Measurements from ENCODE around the gene TCF4.

The TCF4 gene

DNA sequence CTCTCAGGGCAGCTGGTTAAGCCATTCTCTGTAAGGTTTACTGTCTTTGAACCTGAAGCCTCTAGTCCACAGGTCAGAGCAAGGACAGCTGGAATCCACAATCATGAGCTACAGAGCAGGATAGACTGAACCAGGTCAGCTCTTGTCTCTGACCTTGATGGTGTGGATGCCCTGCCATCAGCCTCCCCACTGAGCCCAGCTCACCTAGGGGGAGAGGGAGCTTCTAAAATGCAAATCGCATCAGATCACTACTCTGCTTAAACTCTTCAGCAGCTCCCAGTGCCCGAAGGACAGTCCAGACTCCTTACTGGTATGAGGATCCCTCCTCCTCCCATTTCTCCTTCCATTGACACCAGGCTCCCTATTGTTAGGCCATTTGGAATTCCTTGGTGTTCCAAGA lies 373.5 kb downstream of the TCF4 start:
- Histone ChIP-seq H3K4me3 (ENCODE audit: insufficient read depth, low read depth, low read length, poor library complexity, severe bottlenecking) (no peak overlapping the region), H3K27ac (ENCODE audit: insufficient read depth, low read length, poor library complexity, severe bottlenecking) (no peak overlapping the region), H3K36me3 (ENCODE audit: control insufficient read depth, insufficient read depth, low read length) (no peaks in the 10 kb centered on the region), H3K9me3 (ENCODE audit: control insufficient read depth, low read length) (no peaks in the 10 kb centered on the region), H3K4me1 (ENCODE audit: control insufficient read depth, insufficient read depth, low read length, poor library complexity, severe bottlenecking) (no peaks in the 10 kb centered on the region), H3K27me3 (replicated peaks; ENCODE audit: control insufficient read depth, insufficient read depth, low read length, poor library complexity, severe bottlenecking) (no peaks in the 10 kb centered on the region)
- no peak for DNase-seq

DNA sequence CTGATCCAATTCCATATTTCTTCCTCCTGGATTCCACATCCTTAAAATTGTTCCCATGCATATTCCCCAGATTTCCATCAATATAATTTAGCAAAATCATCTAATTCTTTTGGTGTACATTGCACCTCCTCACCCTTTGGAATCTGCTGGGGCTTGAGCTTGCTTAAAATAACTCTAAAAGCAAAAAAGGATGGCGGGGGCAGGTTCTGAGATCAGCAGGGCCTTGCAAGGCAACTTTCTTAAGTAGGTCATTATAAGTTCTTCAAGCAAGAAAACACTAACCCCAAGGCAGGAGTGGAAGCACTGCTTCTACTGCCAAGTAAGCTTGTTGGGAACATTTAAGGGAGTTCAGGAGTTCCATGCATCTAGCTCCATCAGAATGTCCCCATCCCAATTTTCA lies 374.4 kb downstream of the TCF4 start:
- DNase-seq: no peak
- Histone ChIP-seq H3K4me1 (ENCODE audit: control insufficient read depth, insufficient read depth, low read length, poor library complexity, severe bottlenecking) (no peaks in the 10 kb centered on the region), H3K4me3 (ENCODE audit: insufficient read depth, low read depth, low read length, poor library complexity, severe bottlenecking) (no peak overlapping the region), H3K27ac (ENCODE audit: insufficient read depth, low read length, poor library complexity, severe bottlenecking) (no peak overlapping the region), H3K27me3 (replicated peaks; ENCODE audit: control insufficient read depth, insufficient read depth, low read length, poor library complexity, severe bottlenecking) (no peaks in the 10 kb centered on the region), H3K36me3 (ENCODE audit: control insufficient read depth, insufficient read depth, low read length) (no peaks in the 10 kb centered on the region), H3K9me3 (ENCODE audit: control insufficient read depth, low read length) (no peaks in the 10 kb centered on the region)

DNA sequence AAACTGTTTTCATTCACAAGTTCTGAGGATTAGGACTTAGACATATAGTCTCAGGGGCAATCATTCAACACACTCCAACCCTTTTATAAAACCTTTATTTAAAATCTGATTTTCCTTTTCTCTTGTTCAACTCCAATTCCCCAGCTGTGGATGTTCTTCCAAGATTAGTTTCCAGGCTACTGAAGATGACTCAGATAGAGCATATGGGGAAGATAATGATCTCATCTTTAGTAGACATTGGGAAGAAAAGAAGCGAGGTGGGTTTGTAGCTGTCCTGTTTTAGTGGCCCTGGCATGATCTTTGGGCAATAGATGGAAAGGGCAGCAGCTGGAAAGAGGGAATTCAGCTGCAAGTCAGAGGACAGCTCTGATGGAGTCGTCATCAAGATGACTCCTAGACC lies 381.1 kb downstream of the TCF4 start:
- H3K9me3 ChIP-seq (ENCODE audit: control insufficient read depth, low read length): no peaks in the 10 kb centered on the region
- H3K27ac ChIP-seq (ENCODE audit: insufficient read depth, low read length, poor library complexity, severe bottlenecking): no peak overlapping the region
- no peaks in the 10 kb centered on the region for H3K4me1 ChIP-seq (ENCODE audit: control insufficient read depth, insufficient read depth, low read length, poor library complexity, severe bottlenecking)
- no peak for DNase-seq
- H3K4me3 ChIP-seq (ENCODE audit: insufficient read depth, low read depth, low read length, poor library complexity, severe bottlenecking): no peak overlapping the region
- no peaks in the 10 kb centered on the region for H3K27me3 ChIP-seq (replicated peaks; ENCODE audit: control insufficient read depth, insufficient read depth, low read length, poor library complexity, severe bottlenecking)
- H3K36me3 ChIP-seq (ENCODE audit: control insufficient read depth, insufficient read depth, low read length): no peaks in the 10 kb centered on the region

DNA sequence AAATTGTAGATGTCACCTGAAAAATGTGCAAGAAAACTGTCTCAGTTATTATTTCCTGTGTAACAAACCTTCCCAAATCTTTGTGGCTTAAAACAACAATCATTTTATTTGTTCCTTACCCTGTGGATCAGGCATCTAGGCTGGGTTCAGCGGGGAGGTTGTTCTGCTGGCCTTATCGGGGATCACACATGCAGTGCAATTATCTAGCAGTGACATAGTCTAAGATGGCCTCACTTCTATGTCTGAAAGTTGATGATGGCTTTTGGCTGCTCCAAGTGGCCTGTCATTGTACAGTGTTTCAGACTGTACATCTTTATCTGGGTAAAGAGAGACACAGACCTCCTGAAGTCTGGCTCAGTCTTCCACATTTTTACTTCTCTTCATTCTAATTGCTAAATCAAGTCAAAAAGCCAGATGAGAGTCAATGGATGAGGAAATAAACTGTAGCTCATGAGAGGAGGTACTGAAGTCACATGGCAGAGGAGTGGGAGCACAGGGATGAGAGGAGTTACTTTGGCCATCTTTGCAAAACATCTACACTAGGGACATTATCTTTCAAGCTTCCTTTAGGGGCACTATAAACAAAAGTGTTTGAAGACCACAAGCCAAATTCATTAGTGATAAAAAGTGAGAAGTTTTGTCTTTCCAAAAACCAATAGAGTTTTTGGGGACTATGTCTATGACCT lies 385.6 kb downstream of the TCF4 start:
- no peak for DNase-seq
- no peak overlapping the region for H3K4me3 ChIP-seq (ENCODE audit: insufficient read depth, low read depth, low read length, poor library complexity, severe bottlenecking)
- no peaks in the 10 kb centered on the region for H3K36me3 ChIP-seq (ENCODE audit: control insufficient read depth, insufficient read depth, low read length)
- H3K4me1 ChIP-seq (ENCODE audit: control insufficient read depth, insufficient read depth, low read length, poor library complexity, severe bottlenecking): no peaks in the 10 kb centered on the region
- H3K9me3 ChIP-seq (ENCODE audit: control insufficient read depth, low read length): no peaks in the 10 kb centered on the region
- no peak overlapping the region for H3K27ac ChIP-seq (ENCODE audit: insufficient read depth, low read length, poor library complexity, severe bottlenecking)
- H3K27me3 ChIP-seq (replicated peaks; ENCODE audit: control insufficient read depth, insufficient read depth, low read length, poor library complexity, severe bottlenecking): no peaks in the 10 kb centered on the region

DNA sequence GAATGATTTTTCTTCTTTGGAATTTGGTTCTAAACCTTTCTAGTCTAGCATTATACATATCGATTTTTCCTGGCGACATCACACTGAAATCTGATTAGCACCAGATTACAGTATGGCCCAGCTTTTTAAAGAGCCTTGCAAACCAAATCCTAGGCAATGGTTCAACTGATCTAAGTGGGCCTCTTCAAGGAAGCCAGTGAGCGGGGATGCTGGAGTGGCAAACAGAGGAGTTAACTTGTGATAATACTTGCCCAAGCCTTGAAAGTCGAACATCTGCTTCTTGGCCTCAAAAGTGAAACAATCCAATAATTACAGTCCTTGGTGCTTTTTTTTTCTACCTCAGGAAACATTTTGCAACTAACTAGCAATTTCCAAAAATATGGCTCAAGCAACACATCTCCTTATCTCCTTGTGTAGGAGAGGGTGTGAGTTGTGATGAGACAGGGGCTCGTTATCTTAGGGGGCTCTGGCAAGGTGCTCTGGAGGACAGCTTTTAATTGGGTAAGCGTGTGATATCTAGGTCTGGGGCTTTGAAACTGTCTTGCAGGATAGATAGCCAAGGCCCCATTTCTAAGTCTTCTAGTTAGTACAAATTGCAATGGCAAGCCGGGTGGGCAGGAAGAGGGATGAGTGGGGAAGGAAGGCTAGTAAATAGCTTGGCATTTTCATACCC lies 388.6 kb downstream of the TCF4 start:
- no peak for DNase-seq
- Histone ChIP-seq H3K36me3 (ENCODE audit: control insufficient read depth, insufficient read depth, low read length) (no peaks in the 10 kb centered on the region), H3K4me1 (ENCODE audit: control insufficient read depth, insufficient read depth, low read length, poor library complexity, severe bottlenecking) (no peaks in the 10 kb centered on the region), H3K27ac (ENCODE audit: insufficient read depth, low read length, poor library complexity, severe bottlenecking) (no peak overlapping the region), H3K4me3 (ENCODE audit: insufficient read depth, low read depth, low read length, poor library complexity, severe bottlenecking) (no peak overlapping the region), H3K27me3 (replicated peaks; ENCODE audit: control insufficient read depth, insufficient read depth, low read length, poor library complexity, severe bottlenecking) (no peaks in the 10 kb centered on the region), H3K9me3 (ENCODE audit: control insufficient read depth, low read length) (no peaks in the 10 kb centered on the region)

DNA sequence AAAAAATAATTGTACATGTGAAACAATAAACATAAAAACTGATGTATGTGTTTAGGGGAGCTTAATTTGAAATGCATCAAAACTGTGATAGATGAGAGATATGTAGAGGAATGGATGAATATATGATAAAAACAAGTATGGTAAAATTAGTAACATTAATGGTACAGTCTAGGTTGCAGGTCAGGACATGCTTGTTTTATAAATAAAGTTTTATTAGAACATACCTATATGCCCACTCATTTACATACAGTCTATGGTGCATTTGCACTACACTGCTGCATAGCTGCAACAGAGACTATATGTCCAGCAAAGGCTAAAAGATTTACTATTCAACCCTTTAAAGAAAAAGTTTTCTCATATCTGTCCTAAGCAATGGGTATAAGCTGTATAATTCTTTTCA lies 392.1 kb downstream of the TCF4 start:
- Histone ChIP-seq H3K27ac (ENCODE audit: insufficient read depth, low read length, poor library complexity, severe bottlenecking) (no peak overlapping the region), H3K36me3 (ENCODE audit: control insufficient read depth, insufficient read depth, low read length) (no peaks in the 10 kb centered on the region), H3K9me3 (ENCODE audit: control insufficient read depth, low read length) (no peaks in the 10 kb centered on the region), H3K4me1 (ENCODE audit: control insufficient read depth, insufficient read depth, low read length, poor library complexity, severe bottlenecking) (no peaks in the 10 kb centered on the region), H3K4me3 (ENCODE audit: insufficient read depth, low read depth, low read length, poor library complexity, severe bottlenecking) (no peak overlapping the region), H3K27me3 (replicated peaks; ENCODE audit: control insufficient read depth, insufficient read depth, low read length, poor library complexity, severe bottlenecking) (no peaks in the 10 kb centered on the region)
- no peak for DNase-seq

DNA sequence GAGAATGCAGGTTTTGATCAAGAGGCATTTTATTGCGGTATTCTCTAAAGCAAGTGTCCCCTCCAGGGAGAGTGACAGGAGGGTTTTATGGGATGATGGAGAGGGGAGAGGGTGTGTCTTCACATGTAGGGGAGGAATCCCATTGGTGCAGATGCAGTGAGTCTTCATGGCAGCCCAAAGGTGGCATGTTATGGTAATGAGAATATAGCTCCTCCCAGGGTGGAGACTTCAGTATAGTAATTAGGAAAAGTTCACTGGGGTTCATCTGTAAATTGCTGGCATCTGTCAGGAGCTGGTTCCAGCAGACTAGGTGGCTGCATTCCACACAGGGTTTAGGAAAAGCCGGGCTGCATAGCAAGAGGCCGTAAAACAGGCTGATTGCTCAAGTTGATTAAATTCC lies 398.0 kb downstream of the TCF4 start:
- DNase-seq: no peak
- H3K27me3 ChIP-seq (replicated peaks; ENCODE audit: control insufficient read depth, insufficient read depth, low read length, poor library complexity, severe bottlenecking): no peaks in the 10 kb centered on the region
- no peaks in the 10 kb centered on the region for H3K9me3 ChIP-seq (ENCODE audit: control insufficient read depth, low read length)
- H3K36me3 ChIP-seq (ENCODE audit: control insufficient read depth, insufficient read depth, low read length): no peaks in the 10 kb centered on the region
- H3K27ac ChIP-seq (ENCODE audit: insufficient read depth, low read length, poor library complexity, severe bottlenecking): no peak overlapping the region
- no peaks in the 10 kb centered on the region for H3K4me1 ChIP-seq (ENCODE audit: control insufficient read depth, insufficient read depth, low read length, poor library complexity, severe bottlenecking)
- H3K4me3 ChIP-seq (ENCODE audit: insufficient read depth, low read depth, low read length, poor library complexity, severe bottlenecking): no peak overlapping the region

DNA sequence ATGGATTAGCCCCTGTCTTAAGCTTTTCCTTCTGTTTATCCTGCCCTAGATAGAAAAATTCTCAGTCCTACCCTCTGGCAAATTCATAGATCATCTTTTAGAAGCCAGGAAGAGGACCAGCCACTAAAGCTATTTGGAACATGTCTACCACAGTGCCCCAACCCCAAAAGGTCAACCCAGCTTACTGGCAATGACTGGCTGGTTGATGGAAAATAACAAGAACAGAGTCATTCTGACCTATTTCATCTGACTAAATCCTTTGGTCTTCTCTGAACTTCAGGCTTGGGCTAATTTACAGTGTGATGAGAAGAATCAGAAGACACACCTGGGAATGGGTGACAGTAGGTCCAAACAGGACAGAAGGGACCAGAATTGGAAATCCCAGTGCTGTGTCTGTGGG lies 401.4 kb downstream of the TCF4 start:
- Histone ChIP-seq H3K4me1 (ENCODE audit: control insufficient read depth, insufficient read depth, low read length, poor library complexity, severe bottlenecking) (no peaks in the 10 kb centered on the region), H3K36me3 (ENCODE audit: control insufficient read depth, insufficient read depth, low read length) (no peaks in the 10 kb centered on the region), H3K27ac (ENCODE audit: insufficient read depth, low read length, poor library complexity, severe bottlenecking) (no peak overlapping the region), H3K9me3 (ENCODE audit: control insufficient read depth, low read length) (no peaks in the 10 kb centered on the region), H3K4me3 (ENCODE audit: insufficient read depth, low read depth, low read length, poor library complexity, severe bottlenecking) (no peak overlapping the region), H3K27me3 (replicated peaks; ENCODE audit: control insufficient read depth, insufficient read depth, low read length, poor library complexity, severe bottlenecking) (no peaks in the 10 kb centered on the region)
- DNase-seq: no peak

DNA sequence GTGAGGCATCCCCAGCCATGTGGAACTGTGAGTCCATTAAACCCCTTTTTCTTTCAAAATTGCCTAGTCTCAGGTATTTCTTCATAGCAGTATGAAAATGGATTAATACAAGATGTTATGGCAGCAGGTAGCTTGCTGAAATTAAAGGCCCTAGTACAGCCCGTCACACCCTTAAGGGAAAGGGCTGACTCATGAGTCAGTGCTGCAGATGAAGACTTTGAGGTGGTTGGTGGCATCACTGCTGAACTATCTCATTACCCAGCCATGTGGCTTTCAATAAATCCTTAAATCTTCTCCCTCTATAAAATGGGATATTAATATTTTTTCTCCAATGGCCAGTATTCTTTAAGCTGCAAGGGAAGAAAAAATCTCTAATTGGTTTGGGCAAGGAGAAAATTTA lies 402.6 kb downstream of the TCF4 start:
- no peak for DNase-seq
- Histone ChIP-seq H3K27me3 (replicated peaks; ENCODE audit: control insufficient read depth, insufficient read depth, low read length, poor library complexity, severe bottlenecking) (no peaks in the 10 kb centered on the region), H3K36me3 (ENCODE audit: control insufficient read depth, insufficient read depth, low read length) (no peaks in the 10 kb centered on the region), H3K4me3 (ENCODE audit: insufficient read depth, low read depth, low read length, poor library complexity, severe bottlenecking) (no peak overlapping the region), H3K4me1 (ENCODE audit: control insufficient read depth, insufficient read depth, low read length, poor library complexity, severe bottlenecking) (no peaks in the 10 kb centered on the region), H3K27ac (ENCODE audit: insufficient read depth, low read length, poor library complexity, severe bottlenecking) (no peak overlapping the region), H3K9me3 (ENCODE audit: control insufficient read depth, low read length) (no peaks in the 10 kb centered on the region)

DNA sequence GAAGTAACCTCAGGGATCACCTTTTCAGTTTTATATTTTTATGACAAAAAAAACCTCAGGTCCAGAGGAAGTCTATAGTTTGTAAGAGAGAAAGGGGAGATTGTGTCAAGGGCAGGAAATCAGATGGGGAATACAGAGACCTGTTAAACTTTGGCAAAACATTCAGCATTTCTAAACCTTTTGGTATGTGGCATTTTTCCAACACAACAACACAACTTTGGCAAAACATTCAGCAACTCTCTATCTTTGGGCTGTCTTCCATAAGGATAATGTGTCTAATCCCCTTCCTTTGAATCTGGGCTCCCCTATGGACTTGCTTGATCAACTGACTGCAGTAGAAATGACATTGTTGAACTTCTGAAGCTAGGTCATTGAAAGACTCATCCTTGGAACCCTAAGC lies 408.2 kb downstream of the TCF4 start:
- H3K4me3 ChIP-seq (ENCODE audit: insufficient read depth, low read depth, low read length, poor library complexity, severe bottlenecking): no peak overlapping the region
- H3K36me3 ChIP-seq (ENCODE audit: control insufficient read depth, insufficient read depth, low read length): no peaks in the 10 kb centered on the region
- H3K27ac ChIP-seq (ENCODE audit: insufficient read depth, low read length, poor library complexity, severe bottlenecking): no peak overlapping the region
- H3K27me3 ChIP-seq (replicated peaks; ENCODE audit: control insufficient read depth, insufficient read depth, low read length, poor library complexity, severe bottlenecking): no peaks in the 10 kb centered on the region
- no peaks in the 10 kb centered on the region for H3K4me1 ChIP-seq (ENCODE audit: control insufficient read depth, insufficient read depth, low read length, poor library complexity, severe bottlenecking)
- no peak for DNase-seq
- no peaks in the 10 kb centered on the region for H3K9me3 ChIP-seq (ENCODE audit: control insufficient read depth, low read length)
